ENCODE results near the gene REP15. TPM values are rescaled to one million over a fixed set of nuclear protein-coding genes. Genes with fewer than 3 reads are reported as not detected.

REP15 gene
- total RNA-seq, 2 donors from 2014 or later: 33.4 to 58.5 TPM

DNA sequence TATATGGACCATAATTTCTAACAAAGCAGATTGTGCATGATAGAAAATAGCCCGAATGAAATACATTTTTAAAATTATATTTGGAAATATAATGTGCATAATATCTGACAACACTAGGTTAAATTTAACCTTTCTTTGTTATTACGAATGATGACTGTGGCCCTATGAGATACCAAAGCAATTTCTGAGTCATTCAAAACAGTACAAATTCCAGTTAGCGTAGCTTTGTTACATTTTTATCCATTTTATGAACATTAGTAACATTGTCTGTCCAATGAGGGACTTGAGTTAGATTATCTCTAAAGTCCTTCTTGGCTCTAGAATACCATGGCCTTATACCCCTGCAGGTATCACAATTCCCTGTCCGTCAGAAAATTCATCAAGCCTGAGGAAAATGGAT is 39.0 kb upstream of the REP15 start:
- no peaks in the 10 kb centered on the region for H3K36me3 ChIP-seq

DNA sequence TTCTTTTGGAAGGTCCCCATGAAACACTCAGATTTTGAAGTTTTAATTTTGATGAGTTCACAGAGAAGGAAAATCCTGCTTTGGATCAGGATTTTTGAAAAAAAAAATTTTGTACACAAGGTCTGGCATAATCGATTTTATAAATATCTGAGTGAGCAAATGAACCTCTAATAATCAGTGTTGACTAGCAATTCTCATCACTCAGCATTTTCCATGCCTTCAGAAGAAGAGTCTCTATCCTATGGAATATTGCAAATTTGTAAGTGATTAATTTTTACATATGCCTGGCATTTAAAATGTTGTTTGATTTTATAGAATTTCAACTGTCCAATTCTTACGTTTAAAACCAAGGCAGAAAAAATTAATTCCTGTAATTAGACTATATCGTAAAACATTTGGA is 30.5 kb upstream of the REP15 start:
- intact Hi-C loops (cut with DNase I): no loop called here
- TF ChIP-seq, protein P1, sequence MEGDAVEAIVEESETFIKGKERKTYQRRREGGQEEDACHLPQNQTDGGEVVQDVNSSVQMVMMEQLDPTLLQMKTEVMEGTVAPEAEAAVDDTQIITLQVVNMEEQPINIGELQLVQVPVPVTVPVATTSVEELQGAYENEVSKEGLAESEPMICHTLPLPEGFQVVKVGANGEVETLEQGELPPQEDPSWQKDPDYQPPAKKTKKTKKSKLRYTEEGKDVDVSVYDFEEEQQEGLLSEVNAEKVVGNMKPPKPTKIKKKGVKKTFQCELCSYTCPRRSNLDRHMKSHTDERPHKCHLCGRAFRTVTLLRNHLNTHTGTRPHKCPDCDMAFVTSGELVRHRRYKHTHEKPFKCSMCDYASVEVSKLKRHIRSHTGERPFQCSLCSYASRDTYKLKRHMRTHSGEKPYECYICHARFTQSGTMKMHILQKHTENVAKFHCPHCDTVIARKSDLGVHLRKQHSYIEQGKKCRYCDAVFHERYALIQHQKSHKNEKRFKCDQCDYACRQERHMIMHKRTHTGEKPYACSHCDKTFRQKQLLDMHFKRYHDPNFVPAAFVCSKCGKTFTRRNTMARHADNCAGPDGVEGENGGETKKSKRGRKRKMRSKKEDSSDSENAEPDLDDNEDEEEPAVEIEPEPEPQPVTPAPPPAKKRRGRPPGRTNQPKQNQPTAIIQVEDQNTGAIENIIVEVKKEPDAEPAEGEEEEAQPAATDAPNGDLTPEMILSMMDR (IDR thresholded peaks at IDR 0.05): no peak
- DNase-seq: no peak
- H3K36me3 ChIP-seq: no peaks in the 10 kb centered on the region
- no peak overlapping the region for H3K9ac ChIP-seq (ENCODE audit: low read depth in 2 of 2, low read length in 2 of 2)
- H3K9me3 ChIP-seq: no peaks in the 10 kb centered on the region
- no peak overlapping the region for H3K4me3 ChIP-seq
- H3K27ac ChIP-seq: no peak overlapping the region
- no peaks in the 10 kb centered on the region for H3K27me3 ChIP-seq
- no peaks in the 10 kb centered on the region for H3K4me1 ChIP-seq

More for the DNA sequence above, 39.0 kb upstream of the REP15 start:
- TF ChIP-seq, protein P1 (IDR thresholded peaks at IDR 0.05): no peak
- intact Hi-C loops (cut with DNase I): no loop called here
- no peak overlapping the region for H3K9ac ChIP-seq (ENCODE audit: low read depth in 2 of 2, low read length in 2 of 2)
- no peak for DNase-seq
- H3K27me3 ChIP-seq: no peaks in the 10 kb centered on the region
- H3K27ac ChIP-seq: no peak overlapping the region
- no peaks in the 10 kb centered on the region for H3K9me3 ChIP-seq
- H3K4me3 ChIP-seq: no peak overlapping the region
- no peaks in the 10 kb centered on the region for H3K4me1 ChIP-seq

DNA sequence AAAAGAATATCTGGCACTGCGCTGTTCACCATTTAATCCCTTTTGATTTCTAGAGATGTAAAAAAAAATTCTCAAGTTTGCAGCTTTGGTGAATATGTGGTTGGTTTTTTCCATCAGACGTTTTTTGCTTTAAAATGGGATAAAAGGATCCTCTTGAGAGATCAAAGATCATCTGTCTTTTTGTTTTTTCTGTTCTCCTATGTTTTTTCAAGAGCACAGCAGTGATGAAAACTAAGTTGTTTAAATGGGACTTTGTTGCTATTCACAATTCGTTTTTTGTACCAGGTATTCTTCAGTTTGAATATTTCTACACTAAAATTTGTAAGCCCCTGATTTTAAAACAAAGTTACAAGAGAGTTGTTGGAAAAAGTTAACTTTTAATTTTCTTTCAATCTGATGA is 29.7 kb upstream of the REP15 start:
- no peaks in the 10 kb centered on the region for H3K4me1 ChIP-seq
- no peak for DNase-seq
- H3K36me3 ChIP-seq: no peaks in the 10 kb centered on the region
- no peak overlapping the region for H3K27ac ChIP-seq
- no peak overlapping the region for H3K9ac ChIP-seq (ENCODE audit: low read depth in 2 of 2, low read length in 2 of 2)
- no peaks in the 10 kb centered on the region for H3K27me3 ChIP-seq
- intact Hi-C loops (cut with DNase I): no loop called here
- no peak overlapping the region for H3K4me3 ChIP-seq
- no peaks in the 10 kb centered on the region for H3K9me3 ChIP-seq
- TF ChIP-seq, protein P1 (IDR thresholded peaks at IDR 0.05): no peak

DNA sequence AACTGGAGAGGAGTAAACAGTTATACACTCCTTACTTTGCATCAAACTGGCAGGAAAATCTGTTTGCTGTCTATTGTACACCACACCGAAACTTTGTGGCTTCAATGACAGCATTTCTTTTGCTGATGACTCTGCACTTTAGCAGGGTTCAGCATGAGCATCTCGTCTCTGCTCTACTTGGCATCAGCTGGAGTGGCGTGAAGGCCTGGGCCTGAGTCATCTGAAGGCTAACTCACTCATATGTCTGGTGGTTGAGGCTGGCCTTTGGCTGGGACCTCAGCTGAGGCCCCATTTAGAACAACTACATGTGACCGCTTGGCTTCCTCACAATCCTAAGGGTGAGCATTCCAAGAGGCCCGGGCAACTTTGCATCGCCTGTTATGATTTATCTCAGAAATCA is 28.7 kb upstream of the REP15 start:
- intact Hi-C loops (cut with DNase I): no loop called here
- no peak overlapping the region for H3K9ac ChIP-seq (ENCODE audit: low read depth in 2 of 2, low read length in 2 of 2)
- H3K27me3 ChIP-seq: no peaks in the 10 kb centered on the region
- TF ChIP-seq, protein P1 (IDR thresholded peaks at IDR 0.05): no peak
- H3K9me3 ChIP-seq: no peaks in the 10 kb centered on the region
- no peaks in the 10 kb centered on the region for H3K36me3 ChIP-seq
- H3K4me3 ChIP-seq: no peak overlapping the region
- no peak overlapping the region for H3K27ac ChIP-seq
- no peaks in the 10 kb centered on the region for H3K4me1 ChIP-seq
- no peak for DNase-seq

DNA sequence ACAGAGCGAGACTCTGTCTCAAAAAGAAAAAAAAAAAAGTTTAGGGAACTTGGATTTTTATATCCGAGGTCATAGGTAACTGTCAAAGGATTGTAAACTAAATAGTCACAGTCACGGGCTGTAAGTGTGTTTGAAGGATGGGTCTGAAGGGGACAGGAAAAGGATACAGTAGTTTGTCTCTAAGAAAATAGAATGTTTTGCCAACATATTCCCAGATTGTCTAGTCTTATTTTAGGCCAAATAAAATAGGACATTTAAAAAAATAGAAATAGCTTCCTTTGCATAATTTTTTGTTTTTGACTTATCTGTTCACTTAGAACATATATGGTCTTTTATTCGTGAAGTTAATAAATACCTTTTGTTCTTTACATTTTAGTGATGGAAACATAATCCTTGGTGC is 24.2 kb upstream of the REP15 start:
- intact Hi-C loops (cut with DNase I): no loop called here
- TF ChIP-seq, protein P1 (IDR thresholded peaks at IDR 0.05): no peak

DNA sequence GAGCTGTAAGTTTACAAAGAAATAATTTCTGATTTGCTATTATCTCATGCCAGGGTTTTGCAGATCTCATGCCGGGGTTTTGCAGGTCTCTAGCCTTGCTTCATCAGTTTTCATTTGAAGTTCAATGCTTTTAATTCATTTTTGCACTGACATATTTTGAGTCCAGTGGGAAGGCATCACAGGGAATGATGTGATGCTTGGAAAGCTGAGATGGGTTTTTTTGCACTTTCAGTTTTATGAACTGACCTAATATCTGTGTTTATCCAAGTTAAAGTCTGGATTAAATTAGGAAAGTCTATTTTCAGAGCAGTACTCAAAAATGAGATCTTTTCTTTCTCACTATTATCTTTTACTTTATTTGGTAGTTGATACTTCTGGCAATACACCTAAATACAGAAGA is 23.6 kb upstream of the REP15 start:
- TF ChIP-seq, protein P1 (IDR thresholded peaks at IDR 0.05): no peak
- Histone ChIP-seq H3K4me1 (no peaks in the 10 kb centered on the region), H3K9ac (ENCODE audit: low read depth in 2 of 2, low read length in 2 of 2) (no peak overlapping the region), H3K27me3 (no peaks in the 10 kb centered on the region), H3K9me3 (no peaks in the 10 kb centered on the region), H3K27ac (no peak overlapping the region), H3K4me3 (no peak overlapping the region), H3K36me3 (no peaks in the 10 kb centered on the region)
- intact Hi-C loops (cut with DNase I): no loop called here
- no peak for DNase-seq

More for the DNA sequence above, 24.2 kb upstream of the REP15 start:
- Histone ChIP-seq H3K27ac (no peak overlapping the region), H3K9me3 (no peaks in the 10 kb centered on the region), H3K36me3 (no peaks in the 10 kb centered on the region), H3K4me1 (no peaks in the 10 kb centered on the region), H3K4me3 (no peak overlapping the region), H3K9ac (ENCODE audit: low read depth in 2 of 2, low read length in 2 of 2) (no peak overlapping the region), H3K27me3 (no peaks in the 10 kb centered on the region)
- DNase-seq: no peak
